HCT116 (cell line): ENCODE results near the gene HCFC1. TPM values are rescaled to one million over a fixed set of nuclear protein-coding genes. Genes with fewer than 3 reads are reported as not detected.

Experiments used
- ATAC-seq: fragments of 200-7000 bp; cut with Tn5 transposase; 2 replicates; pipeline ENCODE4 v1.9.1; 2020; ENCODE audit warnings: mild to moderate bottlenecking, moderate library complexity
- BruUV-seq: library from RNA; stranded (reverse); fragments of 400-500 nt; replicated peaks from 2 replicates; lab custom pipeline; 2021; lab: Mats Ljungman, UMichigan
- CTCF ChIA-PET: fragments of 300-600 bp; sonication (Branson Sonifier 250); formaldehyde crosslinking; loops from one replicate; lab custom pipeline; 2021; ENCODE audit warnings: antibody characterized with exemption; lab: Charles Lee
- POLR2A ChIA-PET: fragments of 300-600, 350-600 bp; sonication (Branson Sonifier 250); formaldehyde crosslinking; loops from one replicate; lab custom pipeline; 2021; ENCODE audit warnings: antibody characterized with exemption; lab: Charles Lee
- RAD21 ChIA-PET, 2 experiments: fragments of 300-600 bp; sonication (Branson Sonifier 250); formaldehyde crosslinking; loops; one replicate each; lab custom pipeline; 2023; ENCODE audit warnings: low total read pairs in 2 of 2; ENCODE audit not compliant: uncharacterized antibody in 2 of 2, unreplicated experiment in 2 of 2, low non-redundant PET in 1 of 2; lab: Charles Lee
- DNase-seq: peaks from one replicate; pipeline ENCODE4 v3.0.0-alpha.2; 2010; ENCODE audit warnings: low read depth, low spot score
- H2AFZ ChIP-seq: fragments of 200-600 bp; shearing (Covaris generic), sonication (generic); 2 replicates; pipeline ENCODE4 v1.6.1; 2017; ENCODE audit warnings: low read depth, mixed run types, mixed read lengths, antibody characterized with exemption, low read length; ENCODE audit not compliant: poor library complexity, severe bottlenecking
- H3K27ac ChIP-seq: 2 replicates; pipeline ENCODE4 v1.5.1; 2012; ENCODE audit warnings: low read depth, low read length
- H3K27me3 ChIP-seq: fragments of 200-600 bp; sonication (generic); 2 replicates; pipeline ENCODE4 v1.6.1; 2016; ENCODE audit warnings: mixed run types, low read length, mixed read lengths; ENCODE audit not compliant: insufficient read depth
- H3K36me3 ChIP-seq, 2 experiments: fragments of 200-500 bp in 1 of 2; fragments of 200-600 bp in 1 of 2; sonication (Bioruptor generic) in 1 of 2; sonication (generic) in 1 of 2; 2 replicates each; pipeline versions ENCODE4 v1.5.1 to v1.6.1; 2014 to 2016; ENCODE audit warnings: low read length in 2 of 2, inconsistent platforms in 1 of 2, mixed read lengths in 1 of 2, mixed run types in 1 of 2; ENCODE audit not compliant: insufficient read depth in 2 of 2, control insufficient read depth in 1 of 2
- H3K4me1 ChIP-seq, 2 experiments: fragments of 200-600 bp in 1 of 2; sonication (generic) in 1 of 2; 2 replicates each; pipeline versions ENCODE4 v1.5.1 to v1.6.1; 2012 to 2017; ENCODE audit warnings: low read length in 2 of 2, inconsistent platforms in 1 of 2, mild to moderate bottlenecking in 1 of 2, mixed read lengths in 1 of 2, mixed run types in 1 of 2, moderate library complexity in 1 of 2; ENCODE audit not compliant: insufficient read depth in 2 of 2, control insufficient read depth in 1 of 2
- H3K4me2 ChIP-seq: fragments of 200-600 bp; sonication (generic); 2 replicates; pipeline ENCODE4 v1.6.1; 2017; ENCODE audit warnings: mixed run types, low read length, mixed read lengths
- H3K4me3 ChIP-seq, 2 experiments: fragments of 200-600 bp in 1 of 2; sonication (generic) in 1 of 2; replicated peaks in 1 of 2; 2 replicates each; pipeline ENCODE4 v1.5.1; 2011 to 2016; ENCODE audit warnings: low read length in 2 of 2, control low read depth in 1 of 2, low read depth in 1 of 2, mild to moderate bottlenecking in 1 of 2, mixed read lengths in 1 of 2, mixed run types in 1 of 2
- H3K79me2 ChIP-seq: fragments of 200-600 bp; sonication (generic); 2 replicates; pipeline ENCODE4 v1.6.1; 2017; ENCODE audit warnings: mild to moderate bottlenecking, mixed run types, low read length, moderate library complexity, mixed read lengths; ENCODE audit not compliant: insufficient read depth
- H3K9ac ChIP-seq: fragments of 200-600 bp; sonication (generic); 2 replicates; pipeline ENCODE4 v1.6.1; 2016; ENCODE audit warnings: low read length, mixed read lengths
- H3K9me2 ChIP-seq: fragments of 200-600 bp; sonication (generic), shearing (Covaris generic); 2 replicates; pipeline ENCODE4 v1.6.1; 2017; ENCODE audit warnings: mixed run types, mild to moderate bottlenecking, moderate library complexity; ENCODE audit not compliant: insufficient read depth
- H3K9me3 ChIP-seq, 2 experiments: fragments of 200-500 bp in 1 of 2; fragments of 200-600 bp in 1 of 2; sonication (Bioruptor generic) in 1 of 2; sonication (generic) in 1 of 2; 2 replicates each; pipeline ENCODE4 v1.6.1; 2014 to 2017; ENCODE audit warnings: low read length in 2 of 2, mixed read lengths in 2 of 2, inconsistent platforms in 1 of 2, low read depth in 1 of 2, mild to moderate bottlenecking in 1 of 2, mixed run types in 1 of 2, moderate library complexity in 1 of 2; ENCODE audit not compliant: control insufficient read depth in 1 of 2, insufficient read depth in 1 of 2
- H4K20me1 ChIP-seq: fragments of 200-600 bp; sonication (generic), shearing (Covaris generic); 2 replicates; pipeline ENCODE4 v1.6.1; 2017; ENCODE audit warnings: mixed run types, mild to moderate bottlenecking, moderate library complexity; ENCODE audit not compliant: insufficient read depth
- CEBPB ChIP-seq: IDR thresholded peaks from 2 replicates; pipeline ENCODE4 v1.6.1; 2012; ENCODE audit warnings: low read depth
- EGR1 ChIP-seq: IDR thresholded peaks from 2 replicates; pipeline ENCODE4 v1.6.1; 2012; ENCODE audit warnings: low read depth
- EZH2phosphoT487 ChIP-seq: fragments of 200-600 bp; IDR thresholded peaks from 2 replicates; pipeline ENCODE4 v1.6.1; 2018; ENCODE audit warnings: antibody characterized with exemption, borderline replicate concordance
- FOSL1 ChIP-seq: IDR thresholded peaks from 2 replicates; pipeline ENCODE4 v1.6.1; 2012; ENCODE audit warnings: low read depth
- ZBTB33 ChIP-seq: IDR thresholded peaks from 2 replicates; pipeline ENCODE4 v1.6.1; 2011; ENCODE audit warnings: mild to moderate bottlenecking, low read length, moderate library complexity; ENCODE audit not compliant: insufficient replicate concordance; ENCODE audit errors: extremely low read depth
- ZFX ChIP-seq: fragments of 450-650 bp; IDR thresholded peaks from 2 replicates; pipeline ENCODE4 v1.6.1; 2017
- intact Hi-C: fragments of 100-400 bp; cut with micrococcal nuclease; formaldehyde crosslinking; loops from 2 replicates; pipeline ENCODE4 v1.10.0; 2022
- total RNA-seq: library from RNA; stranded (reverse); gene quantifications from one replicate; pipeline ENCODE4 v1.2.1, GENCODE V29; 2021; ENCODE audit not compliant: unreplicated experiment

Gene HCFC1
- total RNA-seq, 1 experiment from 2014 or later = 72.8 TPM

GRCh38 chrX:153989973-153990655 lies 18.5 kb upstream of the HCFC1 start:
- Histone ChIP-seq H3K9ac (no peak overlapping the region), H4K20me1 (no peaks in the 10 kb centered on the region), H3K4me1 (no peaks in the 10 kb centered on the region), H3K9me2 (no peaks in the 10 kb centered on the region), H2AFZ (no peak overlapping the region)
- no TSS peak for BruUV-seq
- no peak for DNase-seq
- ATAC-seq = no peak
- POLR2A ChIA-PET = interaction anchor here (0.9 kb wide), 1 partner anchor 64 kb away, joined by 3 read pairs; the partner anchor contains the start of gene ARHGAP4
- RAD21 ChIA-PET = no interaction called here
- TF ChIP-seq ZBTB33 (no peak), CEBPB (no peak), ZFX (no peak), EGR1 (no peak), FOSL1 (no peak)
- TF ChIP-seq, all 23 proteins: peak for 0
- no peak overlapping the region for H3K27ac ChIP-seq
- CTCF ChIA-PET = no interaction called here
- H3K4me3 ChIP-seq = no peak overlapping the region
- H3K79me2 ChIP-seq = no peaks in the 10 kb centered on the region
- intact Hi-C loops = no loop called here
- no peaks in the 10 kb centered on the region for H3K36me3 ChIP-seq
- no peaks in the 10 kb centered on the region for H3K9me3 ChIP-seq
- no peaks in the 10 kb centered on the region for H3K27me3 ChIP-seq
- no peak overlapping the region for H3K4me2 ChIP-seq

GRCh38 chrX:153988493-153988892 lies 16.9 kb upstream of the HCFC1 start:
- CTCF ChIA-PET = no interaction called here
- Histone ChIP-seq H3K4me2 (no peak overlapping the region), H2AFZ (no peak overlapping the region), H3K4me3 (no peak overlapping the region), H3K9me2 (no peaks in the 10 kb centered on the region)
- no peak for TF ChIP-seq EZH2phosphoT487
- TF ChIP-seq, all 23 proteins: peak for 0
- intact Hi-C loops = no loop called here
- DNase-seq (no peak), ATAC-seq (no peak)
- no peak overlapping the region for H3K27ac ChIP-seq
- H3K9me3 ChIP-seq = no peaks in the 10 kb centered on the region
- H4K20me1 ChIP-seq = no peaks in the 10 kb centered on the region
- no peaks in the 10 kb centered on the region for H3K36me3 ChIP-seq
- POLR2A ChIA-PET = no interaction called here
- no peaks in the 10 kb centered on the region for H3K4me1 ChIP-seq
- H3K79me2 ChIP-seq = no peaks in the 10 kb centered on the region
- RAD21 ChIA-PET = no interaction called here
- H3K9ac ChIP-seq = no peak overlapping the region
- H3K27me3 ChIP-seq = no peaks in the 10 kb centered on the region
- no TSS peak for BruUV-seq
